Mammary epithelial cell (primary cell): ENCODE measurements around the gene HOXB1.

Experiments
- CTCF ChIP-seq, 2 donors: IDR thresholded peaks in 1 of 2; conservative IDR thresholded peaks in 1 of 2; 2 replicates each; pipeline ENCODE4 v1.5.1; 2011 to 2012; ENCODE audit warnings: inconsistent platforms in 2 of 2, low read length in 2 of 2, mild to moderate bottlenecking in 2 of 2, control low read depth in 1 of 2, low read depth in 1 of 2; ENCODE audit not compliant: insufficient read depth in 1 of 2; ENCODE audit errors: extremely low read depth in 1 of 2
- EZH2 ChIP-seq: IDR thresholded peaks from 2 replicates; pipeline ENCODE4 v1.6.1; 2012; ENCODE audit warnings: low read length, inconsistent platforms, borderline replicate concordance

GRCh38 chr17:48548523-48549280, 17.9 kb upstream of the HOXB1 start:
- TF ChIP-seq CTCF (conservative IDR thresholded peaks at IDR 0.05 in 1 of 2, IDR thresholded peaks at IDR 0.05 in 1 of 2; ENCODE audit: extremely low read depth in 1 of 2, insufficient read depth in 1 of 2, low read depth in 1 of 2, low read length in 2 of 2) (no peak), EZH2 (no peak)
